WTC11 (cell line): Measurements from ENCODE around the gene ENTPD8.

Experiments
- ESRRA ChIP-seq: sonication (generic); formaldehyde crosslinking; IDR thresholded peaks from 2 replicates; pipeline ENCODE4 v1.8.1; 2022; ENCODE audit warnings: mild to moderate bottlenecking, missing genetic modification reagents, borderline replicate concordance
- ETV6 ChIP-seq: sonication (generic); formaldehyde crosslinking; IDR thresholded peaks from 2 replicates; pipeline ENCODE4 v1.8.1; 2022; ENCODE audit warnings: mild to moderate bottlenecking, missing genetic modification reagents
- FOXJ3 ChIP-seq: sonication (generic); formaldehyde crosslinking; IDR thresholded peaks from 2 replicates; pipeline ENCODE4 v1.9.0; 2021; ENCODE audit warnings: missing genetic modification reagents, mild to moderate bottlenecking, borderline replicate concordance
- JUN ChIP-seq: sonication (generic); formaldehyde crosslinking; IDR thresholded peaks from 2 replicates; pipeline ENCODE4 v1.8.0; 2023; ENCODE audit warnings: mild to moderate bottlenecking, missing genetic modification reagents
- NFATC4 ChIP-seq: fragments of 250-450 bp; sonication (Bioruptor Pico); IDR thresholded peaks from 2 replicates; pipeline ENCODE4 v1.9.0; 2021; ENCODE audit warnings: mild to moderate bottlenecking
- NR2C2 ChIP-seq: sonication (generic); formaldehyde crosslinking; IDR thresholded peaks from 2 replicates; pipeline ENCODE4 v1.8.0; 2022; ENCODE audit warnings: mild to moderate bottlenecking, missing genetic modification reagents
- RORB ChIP-seq: fragments of 250-450 bp; sonication (Bioruptor Pico); IDR thresholded peaks from 2 replicates; pipeline ENCODE4 v1.9.0; 2021; ENCODE audit warnings: mild to moderate bottlenecking
- TF ChIP-seq, protein P1 (sequence below): sonication (generic); formaldehyde crosslinking; IDR thresholded peaks from 2 replicates; pipeline ENCODE4 v1.8.1; 2022; ENCODE audit warnings: low read depth, mild to moderate bottlenecking, moderate library complexity, missing genetic modification reagents, borderline replicate concordance
- TF ChIP-seq, protein P2 (sequence below): fragments of 200-600 bp; IDR thresholded peaks from 2 replicates; pipeline ENCODE4 v1.8.0; 2022; ENCODE audit warnings: antibody characterized with exemption
- TF ChIP-seq, protein P3 (sequence below): sonication (generic); formaldehyde crosslinking; IDR thresholded peaks from 2 replicates; pipeline ENCODE4 v1.8.0; 2022; ENCODE audit warnings: mild to moderate bottlenecking, missing genetic modification reagents
- TF ChIP-seq, protein P4 (sequence below): sonication (generic); formaldehyde crosslinking; IDR thresholded peaks from 2 replicates; pipeline ENCODE4 v1.8.0; 2023; ENCODE audit warnings: missing genetic modification reagents
- TF ChIP-seq, protein P5 (sequence below): sonication (generic); formaldehyde crosslinking; conservative IDR thresholded peaks from 2 replicates; pipeline ENCODE4 v1.8.1; 2022; ENCODE audit warnings: mild to moderate bottlenecking, missing genetic modification reagents

DNA sequence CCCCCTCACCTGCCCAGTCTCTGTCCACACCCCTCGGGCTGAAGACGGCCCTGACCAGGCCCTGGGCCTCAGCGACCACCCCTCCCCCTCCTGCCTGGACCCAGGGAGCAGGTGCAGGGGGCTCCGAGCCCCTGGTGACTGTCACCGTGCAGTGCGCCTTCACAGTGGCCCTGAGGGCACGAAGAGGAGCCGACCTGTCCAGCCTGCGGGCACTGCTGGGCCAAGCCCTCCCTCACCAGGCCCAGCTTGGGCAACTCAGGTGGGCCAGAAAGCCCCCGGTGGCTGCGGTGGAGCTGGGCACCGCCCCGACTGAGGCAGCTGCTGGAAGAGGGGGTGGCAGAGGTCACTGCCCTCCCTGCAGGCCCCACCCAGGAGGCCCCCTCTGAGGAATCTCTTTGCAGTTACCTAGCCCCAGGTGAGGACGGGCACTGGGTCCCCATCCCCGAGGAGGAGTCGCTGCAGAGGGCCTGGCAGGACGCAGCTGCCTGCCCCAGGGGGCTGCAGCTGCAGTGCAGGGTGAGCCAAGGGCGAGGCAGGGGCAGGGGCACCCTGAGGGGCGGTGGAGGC is 7.7 kb downstream of the ENTPD8 start:
- TF ChIP-seq FOXJ3 (CRISPR knock-in tag): no peak
- TF ChIP-seq, protein P1, sequence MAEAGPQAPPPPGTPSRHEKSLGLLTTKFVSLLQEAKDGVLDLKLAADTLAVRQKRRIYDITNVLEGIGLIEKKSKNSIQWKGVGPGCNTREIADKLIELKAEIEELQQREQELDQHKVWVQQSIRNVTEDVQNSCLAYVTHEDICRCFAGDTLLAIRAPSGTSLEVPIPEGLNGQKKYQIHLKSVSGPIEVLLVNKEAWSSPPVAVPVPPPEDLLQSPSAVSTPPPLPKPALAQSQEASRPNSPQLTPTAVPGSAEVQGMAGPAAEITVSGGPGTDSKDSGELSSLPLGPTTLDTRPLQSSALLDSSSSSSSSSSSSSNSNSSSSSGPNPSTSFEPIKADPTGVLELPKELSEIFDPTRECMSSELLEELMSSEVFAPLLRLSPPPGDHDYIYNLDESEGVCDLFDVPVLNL (CRISPR knock-in tag): no peak
- TF ChIP-seq, protein P2, sequence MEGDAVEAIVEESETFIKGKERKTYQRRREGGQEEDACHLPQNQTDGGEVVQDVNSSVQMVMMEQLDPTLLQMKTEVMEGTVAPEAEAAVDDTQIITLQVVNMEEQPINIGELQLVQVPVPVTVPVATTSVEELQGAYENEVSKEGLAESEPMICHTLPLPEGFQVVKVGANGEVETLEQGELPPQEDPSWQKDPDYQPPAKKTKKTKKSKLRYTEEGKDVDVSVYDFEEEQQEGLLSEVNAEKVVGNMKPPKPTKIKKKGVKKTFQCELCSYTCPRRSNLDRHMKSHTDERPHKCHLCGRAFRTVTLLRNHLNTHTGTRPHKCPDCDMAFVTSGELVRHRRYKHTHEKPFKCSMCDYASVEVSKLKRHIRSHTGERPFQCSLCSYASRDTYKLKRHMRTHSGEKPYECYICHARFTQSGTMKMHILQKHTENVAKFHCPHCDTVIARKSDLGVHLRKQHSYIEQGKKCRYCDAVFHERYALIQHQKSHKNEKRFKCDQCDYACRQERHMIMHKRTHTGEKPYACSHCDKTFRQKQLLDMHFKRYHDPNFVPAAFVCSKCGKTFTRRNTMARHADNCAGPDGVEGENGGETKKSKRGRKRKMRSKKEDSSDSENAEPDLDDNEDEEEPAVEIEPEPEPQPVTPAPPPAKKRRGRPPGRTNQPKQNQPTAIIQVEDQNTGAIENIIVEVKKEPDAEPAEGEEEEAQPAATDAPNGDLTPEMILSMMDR: no peak
- TF ChIP-seq JUN (CRISPR knock-in tag): no peak
- TF ChIP-seq, protein P3, sequence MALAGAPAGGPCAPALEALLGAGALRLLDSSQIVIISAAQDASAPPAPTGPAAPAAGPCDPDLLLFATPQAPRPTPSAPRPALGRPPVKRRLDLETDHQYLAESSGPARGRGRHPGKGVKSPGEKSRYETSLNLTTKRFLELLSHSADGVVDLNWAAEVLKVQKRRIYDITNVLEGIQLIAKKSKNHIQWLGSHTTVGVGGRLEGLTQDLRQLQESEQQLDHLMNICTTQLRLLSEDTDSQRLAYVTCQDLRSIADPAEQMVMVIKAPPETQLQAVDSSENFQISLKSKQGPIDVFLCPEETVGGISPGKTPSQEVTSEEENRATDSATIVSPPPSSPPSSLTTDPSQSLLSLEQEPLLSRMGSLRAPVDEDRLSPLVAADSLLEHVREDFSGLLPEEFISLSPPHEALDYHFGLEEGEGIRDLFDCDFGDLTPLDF (CRISPR knock-in tag): no peak
- no peak for TF ChIP-seq NFATC4 (CRISPR knock-in tag)
- TF ChIP-seq RORB: no peak
- TF ChIP-seq NR2C2 (CRISPR knock-in tag): no peak
- no peak for TF ChIP-seq ESRRA
- TF ChIP-seq ETV6 (CRISPR knock-in tag): no peak
- TF ChIP-seq, protein P4, sequence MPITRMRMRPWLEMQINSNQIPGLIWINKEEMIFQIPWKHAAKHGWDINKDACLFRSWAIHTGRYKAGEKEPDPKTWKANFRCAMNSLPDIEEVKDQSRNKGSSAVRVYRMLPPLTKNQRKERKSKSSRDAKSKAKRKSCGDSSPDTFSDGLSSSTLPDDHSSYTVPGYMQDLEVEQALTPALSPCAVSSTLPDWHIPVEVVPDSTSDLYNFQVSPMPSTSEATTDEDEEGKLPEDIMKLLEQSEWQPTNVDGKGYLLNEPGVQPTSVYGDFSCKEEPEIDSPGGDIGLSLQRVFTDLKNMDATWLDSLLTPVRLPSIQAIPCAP (CRISPR knock-in tag): no peak
- TF ChIP-seq, protein P5, sequence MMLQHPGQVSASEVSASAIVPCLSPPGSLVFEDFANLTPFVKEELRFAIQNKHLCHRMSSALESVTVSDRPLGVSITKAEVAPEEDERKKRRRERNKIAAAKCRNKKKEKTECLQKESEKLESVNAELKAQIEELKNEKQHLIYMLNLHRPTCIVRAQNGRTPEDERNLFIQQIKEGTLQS (CRISPR knock-in tag): no peak
